G401 (cell line): ENCODE data around the gene CALN1. TPM values are rescaled to one million over a fixed set of nuclear protein-coding genes. Genes with fewer than 3 reads are reported as not detected.
"Not testable (repeated sequence)": the region's sequence is repeated elsewhere in the genome, so short reads cannot be mapped to it uniquely, and the experiment has no call there.

Source experiments
- DNase-seq: peaks from one replicate; pipeline ENCODE4 v3.0.0-alpha.2; 2015; ENCODE audit warnings: low spot score
- in situ Hi-C: cut with HindIII; loops from 2 replicates; pipeline ENCODE4 v1.10.0; 2016; ENCODE audit warnings: low sequenced_read_pairs, mixed read lengths
- total RNA-seq: library from RNA; depleted of rRNA; stranded (reverse); fragments of >200 nt; shearing (Covaris generic); gene quantifications from 2 replicates; pipeline ENCODE4 v1.2.3, GENCODE V29; 2014

The CALN1 gene
- total RNA-seq, 1 experiment from 2014 or later, result not detected

GRCh38 chr7:72078301-72078700, 333.8 kb downstream of the CALN1 start:
- DNase-seq, result peak; percentile 88
- in situ Hi-C loops, result no loop called here

- in situ Hi-C loops, result no loop called here
- DNase-seq, result peak; percentile 29
These were observed 334.4 kb downstream of the CALN1 start for GRCh38 chr7:72077786-72078185.

- in situ Hi-C loops, result no loop called here
- no peak for DNase-seq
These were observed 339.2 kb downstream of the CALN1 start for GRCh38 chr7:72072901-72073300.

GRCh38 chr7:72069263-72069662, 342.9 kb downstream of the CALN1 start:
- in situ Hi-C loops, result no loop called here
- DNase-seq, result peak; percentile 38

- DNase-seq, in situ Hi-C loops: not testable (repeated sequence)
These were observed 346.4 kb downstream of the CALN1 start for GRCh38 chr7:72065764-72066163.

- in situ Hi-C loops, result no loop called here
- no peak for DNase-seq
These were observed 347.2 kb downstream of the CALN1 start for GRCh38 chr7:72064916-72065315.

GRCh38 chr7:72063330-72063729, 348.8 kb downstream of the CALN1 start:
- DNase-seq, result peak; percentile 71
- in situ Hi-C loops, result no loop called here

GRCh38 chr7:72062666-72063065, 349.5 kb downstream of the CALN1 start:
- DNase-seq, result no peak
- in situ Hi-C loops, result no loop called here

- no peak for DNase-seq
- in situ Hi-C loops, result no loop called here
These were observed 352.2 kb downstream of the CALN1 start for GRCh38 chr7:72059925-72060324.

- in situ Hi-C loops, result no loop called here
- DNase-seq, result peak; percentile 38
These were observed 353.6 kb downstream of the CALN1 start for GRCh38 chr7:72058579-72058978.

GRCh38 chr7:72057796-72058195, 354.3 kb downstream of the CALN1 start:
- in situ Hi-C loops, result no loop called here
- no peak for DNase-seq

- in situ Hi-C loops, result no loop called here
These were observed 354.9 kb downstream of the CALN1 start for GRCh38 chr7:72057231-72057630.

GRCh38 chr7:72055426-72055825, 356.7 kb downstream of the CALN1 start:
- no peak for DNase-seq
- in situ Hi-C loops, result no loop called here

More at GRCh38 chr7:72057231-72057630, 354.9 kb downstream of the CALN1 start:
- no peak for DNase-seq

GRCh38 chr7:72053292-72053691, 358.8 kb downstream of the CALN1 start:
- in situ Hi-C loops, result no loop called here
- no peak for DNase-seq

- DNase-seq, result no peak
- in situ Hi-C loops, result no loop called here
These were observed 363.7 kb downstream of the CALN1 start for GRCh38 chr7:72048420-72048819.

GRCh38 chr7:72042855-72043254, 369.3 kb downstream of the CALN1 start:
- in situ Hi-C loops, result no loop called here
- DNase-seq, result no peak

GRCh38 chr7:72040641-72041040, 371.5 kb downstream of the CALN1 start:
- in situ Hi-C loops, result no loop called here
- DNase-seq, result no peak

GRCh38 chr7:72039460-72039859, 372.7 kb downstream of the CALN1 start:
- in situ Hi-C loops, result no loop called here
- DNase-seq, result no peak

- in situ Hi-C loops, result no loop called here
- no peak for DNase-seq
These were observed 374.0 kb downstream of the CALN1 start for GRCh38 chr7:72038022-72038732.

- DNase-seq, result no peak
- in situ Hi-C loops, result no loop called here
These were observed 374.6 kb downstream of the CALN1 start for GRCh38 chr7:72037516-72037915.

GRCh38 chr7:72035266-72035665, 376.9 kb downstream of the CALN1 start:
- in situ Hi-C loops, result no loop called here
- DNase-seq, result no peak
